GM18520 (cell line): ENCODE measurements around the gene MAP2K6.

Experiments
- ATAC-seq: cut with Tn5 transposase; IDR thresholded peaks from one replicate; pipeline ENCODE4 v1.9.1; 2021; ENCODE audit not compliant: unreplicated experiment

The MAP2K6 gene

GRCh38 chr17:69528035-69528434 is 113.5 kb downstream of the MAP2K6 start:
- ATAC-seq: no peak

- ATAC-seq: no peak
Measured at GRCh38 chr17:69533481-69534234, 119.2 kb downstream of the MAP2K6 start.

- ATAC-seq: no peak
Measured at GRCh38 chr17:69534235-69534621, 119.7 kb downstream of the MAP2K6 start.

- no peak for ATAC-seq
Measured at GRCh38 chr17:69535016-69535570, 120.6 kb downstream of the MAP2K6 start.

- no peak for ATAC-seq
Measured at GRCh38 chr17:69538795-69539194, 124.3 kb downstream of the MAP2K6 start.

GRCh38 chr17:69539274-69539673 is 124.8 kb downstream of the MAP2K6 start:
- no peak for ATAC-seq

- no peak for ATAC-seq
Measured at GRCh38 chr17:69539781-69540319, 125.4 kb downstream of the MAP2K6 start.

GRCh38 chr17:69540356-69540755 is 125.9 kb downstream of the MAP2K6 start:
- no peak for ATAC-seq

GRCh38 chr17:69547230-69547629 is 132.7 kb downstream of the MAP2K6 start:
- ATAC-seq: no peak

GRCh38 chr17:69547947-69548346 is 133.4 kb downstream of the MAP2K6 start:
- ATAC-seq: no peak

- ATAC-seq: peak; percentile 54
Measured at GRCh38 chr17:69551212-69552010, 136.9 kb downstream of the MAP2K6 start.

- ATAC-seq: no peak
Measured at GRCh38 chr17:69552986-69553667, 138.6 kb downstream of the MAP2K6 start.

- no peak for ATAC-seq
Measured at GRCh38 chr17:69555056-69555455, 140.6 kb downstream of the MAP2K6 start.

GRCh38 chr17:69557339-69557738 is 142.8 kb downstream of the MAP2K6 start:
- no peak for ATAC-seq

- no peak for ATAC-seq
Measured at GRCh38 chr17:69558796-69559195, 144.3 kb downstream of the MAP2K6 start.

- ATAC-seq: no peak
Measured at GRCh38 chr17:69560987-69561441, 146.5 kb downstream of the MAP2K6 start.

GRCh38 chr17:69561462-69561861 is 147.0 kb downstream of the MAP2K6 start:
- ATAC-seq: no peak

- ATAC-seq: no peak
Measured at GRCh38 chr17:69565447-69565846, 150.9 kb downstream of the MAP2K6 start.

GRCh38 chr17:69567130-69567529 is 152.6 kb downstream of the MAP2K6 start:
- ATAC-seq: no peak

- ATAC-seq: no peak
Measured at GRCh38 chr17:69572747-69573146, 158.2 kb downstream of the MAP2K6 start.

GRCh38 chr17:69573396-69573795 is 158.9 kb downstream of the MAP2K6 start:
- ATAC-seq: no peak
